GF-D8 (cell line): ENCODE data around the gene PLXDC1.
"Not testable (repeated sequence)": the region's sequence is repeated elsewhere in the genome, so short reads cannot be mapped to it uniquely, and the experiment has no call there.

Experiments
- DNase-seq: peaks from one replicate; lab custom pipeline; 2025; lab: John Stamatoyannopoulos, UW

PLXDC1 gene

DNA sequence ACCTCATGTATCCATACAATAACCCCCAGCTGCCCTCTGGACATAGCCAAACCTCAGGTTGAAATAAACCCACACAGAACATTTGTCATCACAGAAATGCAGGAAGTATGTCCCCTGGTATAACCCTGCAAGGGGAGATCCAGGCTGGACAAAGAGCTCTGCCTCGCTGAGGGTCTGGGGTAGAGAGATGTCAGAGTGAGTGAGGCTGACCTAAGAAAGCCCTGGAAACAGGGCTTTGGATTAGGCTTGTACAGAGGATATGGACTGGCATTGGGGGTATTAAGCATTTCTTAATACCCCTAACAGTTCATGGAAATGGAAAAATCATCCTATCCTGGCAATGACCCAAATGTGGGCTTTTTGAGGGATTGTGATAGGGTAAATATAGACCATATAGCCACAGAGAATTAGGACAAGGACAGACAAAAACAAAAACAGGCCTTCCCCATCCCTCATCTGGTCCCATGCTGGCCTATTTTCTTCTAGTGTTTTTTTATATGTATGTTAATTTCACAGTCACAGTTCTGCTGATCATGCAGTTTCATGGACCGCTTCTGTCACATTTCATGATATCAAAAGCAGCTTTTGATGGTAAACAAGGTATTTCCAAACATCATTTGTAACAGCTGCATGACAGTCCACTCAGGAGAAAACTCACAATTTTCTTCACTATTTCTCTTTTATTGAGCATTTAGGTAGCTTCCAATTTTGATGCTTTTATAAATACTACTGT is 26.1 kb downstream of the PLXDC1 start:
- DNase-seq, result no peak

DNA sequence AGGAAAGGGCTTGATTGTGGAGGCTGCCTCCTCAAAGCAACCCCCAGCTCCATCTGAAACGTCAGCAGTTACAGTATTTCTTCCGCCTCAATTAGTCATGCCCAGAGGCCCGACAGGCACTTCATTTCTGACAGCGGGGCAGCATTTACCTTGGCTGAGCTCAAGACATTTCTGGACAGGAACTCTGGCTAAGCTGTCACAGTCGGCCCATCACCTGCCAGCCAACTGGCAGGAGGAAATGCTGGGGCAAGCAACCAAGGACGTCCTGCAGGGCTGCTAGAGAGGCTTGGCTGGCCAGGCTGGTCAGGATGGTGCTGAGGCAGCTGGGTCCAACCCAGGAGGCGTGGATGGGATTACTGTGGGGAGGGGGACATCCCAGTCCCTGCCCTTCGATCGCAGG is 27.8 kb downstream of the PLXDC1 start:
- no peak for DNase-seq

DNA sequence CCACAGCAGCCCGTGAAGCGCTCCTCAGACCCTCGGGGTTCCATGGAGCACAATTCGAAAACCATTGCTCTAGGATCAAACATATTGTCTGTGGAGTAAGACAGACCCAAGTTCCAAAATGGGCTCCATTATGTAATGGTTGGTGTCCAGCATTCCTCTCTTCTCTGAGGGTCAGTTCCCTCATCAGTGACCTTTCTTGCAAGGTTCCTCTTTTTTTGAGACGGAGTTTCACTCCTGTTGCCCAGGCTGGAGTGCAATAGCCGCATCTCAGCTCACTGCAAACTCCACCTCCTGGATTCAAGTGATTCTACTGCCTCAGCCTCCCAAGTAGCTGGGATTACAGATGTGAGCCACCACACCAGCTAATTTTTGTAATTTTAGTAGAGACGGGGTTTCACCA is 28.4 kb downstream of the PLXDC1 start:
- DNase-seq, result no peak

DNA sequence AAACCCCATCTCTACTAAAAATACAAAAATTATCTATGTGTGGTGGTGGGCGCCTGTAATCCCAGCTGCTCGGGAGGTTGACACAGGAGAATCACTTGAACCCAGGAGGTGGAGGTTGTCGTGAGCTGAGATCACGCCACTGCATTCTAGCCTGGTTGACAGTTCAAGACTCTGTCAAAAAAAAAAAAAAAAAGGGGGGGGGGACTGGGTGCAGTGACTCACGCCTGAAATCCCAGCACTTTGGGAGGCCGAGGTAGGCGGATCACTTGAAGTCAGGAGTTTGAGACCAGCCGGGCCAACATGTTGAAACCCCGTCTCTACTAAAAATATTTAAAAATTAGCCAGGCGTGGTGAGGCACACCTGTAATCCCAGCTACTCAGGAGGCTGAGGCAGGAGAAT is 29.5 kb downstream of the PLXDC1 start:
- not testable (repeated sequence) for DNase-seq

DNA sequence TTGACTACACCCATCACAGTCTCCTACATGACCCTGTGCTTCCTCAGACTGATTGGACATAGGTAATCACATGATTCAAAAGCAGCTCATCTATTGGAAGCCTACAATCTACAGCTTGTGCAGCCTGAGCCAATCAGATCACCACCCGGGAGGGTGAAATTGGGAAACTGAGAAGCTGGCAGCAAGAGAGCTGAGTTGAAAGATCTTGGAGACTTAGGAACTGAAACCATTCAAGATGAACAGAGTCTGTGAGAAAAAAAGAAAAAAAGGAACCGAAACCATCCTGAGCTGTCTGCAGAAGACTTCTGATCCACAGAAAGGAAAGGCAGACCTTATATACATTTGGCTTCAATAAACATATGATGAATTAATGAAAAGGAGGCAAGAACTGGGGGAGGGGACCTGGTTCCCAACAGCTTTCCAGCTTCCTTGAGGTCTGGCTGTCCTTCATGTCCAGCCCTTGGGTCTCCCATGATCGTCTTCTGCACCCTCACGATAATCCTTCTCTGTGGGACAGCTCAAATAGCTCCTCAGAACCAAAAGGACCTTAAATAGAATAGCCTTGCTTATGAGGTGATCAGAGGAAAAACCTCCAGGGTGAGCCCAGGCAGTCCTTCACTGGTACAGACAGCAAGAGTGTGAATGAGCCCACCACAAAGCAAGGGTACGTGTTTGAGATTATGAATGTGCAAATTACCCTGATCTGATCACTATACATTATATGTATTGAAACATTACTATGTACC is 32.6 kb downstream of the PLXDC1 start:
- no peak for DNase-seq

DNA sequence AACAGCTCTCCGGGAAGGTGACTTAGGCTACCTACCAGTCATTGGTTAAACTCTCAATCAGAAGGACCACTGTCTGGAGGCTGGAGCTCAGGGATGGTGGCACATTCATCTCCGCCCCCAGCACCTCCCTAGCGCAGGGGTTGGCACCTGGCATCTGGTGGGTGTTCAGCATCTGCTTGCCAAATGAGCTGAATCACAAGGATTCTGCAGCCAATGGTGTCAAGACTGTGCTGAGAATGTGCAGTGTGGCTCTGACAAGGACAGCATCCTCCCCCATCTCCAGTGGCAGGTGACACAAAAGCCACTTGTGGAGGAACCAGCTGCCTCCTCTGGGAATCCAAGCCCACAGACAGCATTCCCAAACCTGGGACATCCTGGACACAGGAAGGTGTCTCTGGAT is 35.2 kb downstream of the PLXDC1 start:
- no peak for DNase-seq

DNA sequence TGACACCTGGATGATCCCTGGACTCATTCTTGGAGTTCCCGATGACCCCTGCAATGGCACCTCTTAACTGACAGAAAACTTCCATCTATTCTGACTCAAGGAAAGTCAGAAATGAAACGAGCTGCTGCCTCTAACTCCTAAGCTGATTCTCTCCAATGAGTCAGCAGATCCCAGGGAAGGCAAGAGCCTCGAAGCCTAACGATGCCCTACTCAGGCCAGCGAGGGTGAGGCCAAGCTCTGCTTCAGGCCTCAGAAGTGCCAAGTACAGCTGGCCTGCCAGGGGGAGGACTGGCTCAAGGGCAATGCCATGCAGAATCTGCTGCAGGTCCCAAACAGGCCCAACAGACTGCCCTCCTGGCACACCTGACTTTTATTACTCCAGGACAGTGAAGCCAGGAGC is 36.3 kb downstream of the PLXDC1 start:
- DNase-seq, result no peak

DNA sequence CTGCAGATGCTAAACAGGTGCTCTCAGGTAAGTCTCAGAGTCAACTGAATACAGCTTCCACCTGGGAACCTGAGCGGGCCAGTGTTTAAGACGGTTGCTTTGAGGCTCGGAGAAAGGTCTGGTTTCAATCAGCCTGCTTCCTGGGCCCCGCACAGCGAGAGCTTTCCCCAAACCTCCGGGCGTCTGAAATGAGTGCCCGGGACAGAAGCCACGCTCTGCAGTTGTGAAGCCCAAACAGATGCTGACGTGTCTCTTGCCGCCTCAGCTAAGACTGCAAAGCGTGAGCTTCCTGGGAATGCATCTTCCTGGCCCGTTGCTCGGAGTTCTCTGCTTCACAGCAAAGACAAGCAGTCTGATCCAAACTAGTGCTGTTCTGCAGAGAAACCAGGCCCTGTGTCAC is 36.7 kb downstream of the PLXDC1 start:
- DNase-seq, result no peak

DNA sequence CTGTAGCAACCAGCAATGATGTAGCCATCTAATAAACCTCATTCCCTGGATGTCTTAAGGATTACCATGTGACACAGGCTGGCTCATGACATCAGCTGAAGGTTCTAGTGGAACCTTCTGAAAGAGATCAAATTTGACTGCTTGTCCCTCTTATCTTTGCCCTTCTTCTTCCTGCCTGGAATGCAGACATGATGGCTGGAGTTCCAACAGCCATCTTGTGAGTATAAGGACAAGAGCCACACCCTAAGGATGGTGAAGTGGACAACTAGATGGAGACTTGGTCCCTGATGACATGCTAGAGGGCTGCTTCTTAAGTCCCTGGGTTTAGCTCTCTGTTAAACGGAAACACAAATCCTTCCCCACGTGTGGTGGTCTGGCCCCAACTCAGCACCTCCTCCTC is 37.6 kb downstream of the PLXDC1 start:
- DNase-seq, result no peak

DNA sequence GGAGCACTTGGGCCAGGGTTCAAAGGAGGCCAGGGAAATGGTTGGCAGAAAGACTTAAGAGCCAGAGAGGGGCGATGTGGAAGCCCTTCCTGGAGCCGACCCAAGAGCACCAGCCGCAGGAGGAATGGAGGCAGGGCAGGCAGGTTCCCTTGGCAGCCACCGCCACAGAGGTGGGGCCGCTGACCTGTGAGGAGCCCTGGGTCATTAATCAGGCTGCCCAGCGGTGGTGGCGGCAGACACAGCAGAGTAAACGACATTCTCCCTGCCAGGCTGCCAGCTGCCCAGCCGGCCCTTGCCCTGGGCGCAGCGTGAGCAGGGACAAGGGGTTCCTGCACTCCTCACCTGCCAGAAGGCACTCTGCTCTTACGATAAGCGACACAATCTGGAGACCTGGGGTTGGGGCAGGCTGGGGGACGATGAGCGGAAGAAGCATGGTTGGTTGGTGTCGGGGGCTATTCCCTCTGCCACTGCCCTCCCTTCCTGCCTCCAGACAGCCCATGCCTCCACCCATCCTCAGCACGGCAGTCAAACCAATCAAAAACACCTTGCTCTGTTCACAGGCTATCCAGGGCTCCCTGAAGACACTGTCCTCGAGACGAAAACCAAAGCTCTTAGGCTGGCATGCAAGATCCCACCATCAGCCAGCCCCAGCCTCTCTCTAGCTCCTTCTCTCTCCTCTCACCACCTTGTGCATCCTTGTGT is 40.9 kb downstream of the PLXDC1 start:
- no peak for DNase-seq

DNA sequence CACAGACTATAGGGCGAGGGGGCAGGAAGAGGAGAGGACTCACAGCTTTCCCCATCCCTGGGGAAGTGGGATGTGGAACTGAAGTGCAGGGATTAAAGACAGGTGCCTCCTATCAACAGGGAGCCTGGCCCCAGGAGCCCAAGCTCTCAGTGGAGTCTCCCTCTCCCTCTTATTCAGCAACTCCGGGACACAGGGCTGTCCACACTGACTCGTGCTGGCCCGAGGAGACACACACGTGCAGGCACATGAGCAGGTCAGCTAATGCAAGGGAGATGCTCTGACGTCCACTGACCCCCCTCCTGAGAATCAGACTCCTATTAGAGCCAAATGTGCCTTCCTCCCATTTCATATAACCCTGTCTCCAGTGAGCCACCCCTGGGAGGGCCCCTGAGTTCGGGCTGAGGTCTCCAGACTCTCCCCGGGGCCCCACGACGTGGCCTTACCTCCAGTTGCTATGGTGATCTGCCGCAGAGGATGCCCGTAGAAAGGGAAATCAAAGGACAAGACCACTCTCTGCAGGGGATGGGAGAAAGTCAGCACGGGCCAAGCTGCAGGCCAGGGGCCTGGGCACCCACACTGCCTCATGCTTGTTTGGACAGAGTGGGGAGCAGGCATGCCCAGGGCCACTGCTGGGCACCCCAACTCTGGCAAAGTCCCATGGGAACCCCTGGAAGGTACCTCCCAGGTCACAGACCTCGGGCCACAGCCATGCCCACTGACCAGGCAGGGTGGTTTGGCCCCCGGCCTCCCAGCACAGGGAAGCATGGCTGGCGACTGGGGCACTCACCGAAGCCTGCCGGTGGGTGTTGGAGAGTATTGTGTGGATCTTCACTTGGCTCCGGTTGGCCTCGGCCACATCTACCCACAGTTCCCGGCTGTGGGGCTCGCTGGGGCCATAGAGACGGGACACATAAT is 42.7 kb downstream of the PLXDC1 start:
- no peak for DNase-seq

DNA sequence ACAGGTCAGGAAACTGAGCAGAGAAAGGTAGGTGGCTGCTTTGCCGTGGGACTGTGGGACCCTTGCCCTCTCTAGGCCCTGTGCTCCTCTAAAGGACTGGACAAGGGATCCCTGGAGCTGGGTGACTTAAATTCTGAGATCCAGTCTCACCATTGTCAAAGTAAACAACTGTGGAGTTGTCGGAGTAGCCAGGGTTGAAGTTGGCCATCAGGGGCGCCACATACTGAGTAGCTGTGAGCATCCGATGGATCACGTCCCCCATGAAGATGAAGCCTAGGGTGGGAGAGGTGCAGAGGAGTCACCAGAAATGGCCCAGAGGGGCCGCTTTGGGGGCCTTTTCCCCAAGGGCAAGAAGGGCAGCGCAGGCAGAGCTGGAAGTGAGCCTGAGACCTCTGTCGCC is 43.5 kb downstream of the PLXDC1 start:
- no peak for DNase-seq

DNA sequence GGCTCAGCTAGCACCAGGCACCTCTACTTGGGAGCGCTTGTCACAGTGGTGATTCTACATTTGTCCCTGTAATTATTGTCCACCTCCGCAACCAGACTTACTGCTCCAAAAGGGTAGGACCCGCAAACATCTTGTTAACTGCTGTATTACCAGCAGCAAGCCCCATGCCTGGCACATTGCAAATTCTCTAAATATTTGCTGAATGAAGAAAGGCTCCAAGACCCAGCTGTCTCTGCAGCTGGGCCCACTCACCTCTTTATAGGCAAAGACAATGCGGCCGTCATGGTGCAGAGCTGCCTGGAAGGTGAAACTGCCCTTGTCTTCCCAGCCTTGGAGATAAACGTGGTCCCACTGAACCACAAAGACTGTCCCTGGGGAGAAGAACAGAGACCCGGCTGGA is 44.3 kb downstream of the PLXDC1 start:
- no peak for DNase-seq

DNA sequence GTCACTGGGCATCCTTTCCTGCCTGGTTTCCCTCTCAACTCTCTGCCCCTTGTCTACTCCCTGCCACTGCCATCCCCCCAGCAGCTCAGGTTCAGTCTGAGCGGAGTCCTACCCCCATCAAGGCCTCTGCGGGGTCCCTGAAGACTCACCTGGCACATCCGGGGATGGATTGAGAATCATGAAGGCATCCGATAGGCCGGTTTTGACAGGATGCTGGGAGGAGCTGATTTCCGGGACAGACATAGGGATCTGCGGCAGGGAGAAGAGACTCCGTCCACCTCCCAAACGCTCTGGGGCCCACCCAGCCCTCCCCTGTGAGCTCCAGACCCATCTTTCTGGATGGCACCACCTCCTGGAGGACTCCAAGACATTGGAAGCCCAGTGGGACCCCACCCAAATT is 45.7 kb downstream of the PLXDC1 start:
- no peak for DNase-seq

DNA sequence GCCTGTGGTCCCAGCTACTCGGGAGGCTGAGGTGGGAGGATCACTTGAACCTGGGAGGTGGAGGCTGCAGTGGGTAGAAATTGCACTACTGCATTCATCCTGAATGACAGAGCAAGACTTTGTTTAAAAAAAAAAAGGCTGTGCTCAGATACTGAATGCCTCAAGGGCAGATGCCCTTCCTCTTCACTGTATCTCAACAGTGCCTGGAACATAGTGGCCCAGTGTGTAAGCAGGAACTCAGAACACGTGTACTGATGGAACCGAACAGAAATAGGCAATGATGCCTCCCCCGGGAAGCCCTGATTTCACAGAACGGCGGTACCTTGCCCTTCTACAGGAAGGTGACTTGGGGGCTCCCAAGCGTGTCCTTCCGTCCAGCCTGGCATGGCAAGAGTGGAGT is 46.8 kb downstream of the PLXDC1 start:
- DNase-seq, result no peak

DNA sequence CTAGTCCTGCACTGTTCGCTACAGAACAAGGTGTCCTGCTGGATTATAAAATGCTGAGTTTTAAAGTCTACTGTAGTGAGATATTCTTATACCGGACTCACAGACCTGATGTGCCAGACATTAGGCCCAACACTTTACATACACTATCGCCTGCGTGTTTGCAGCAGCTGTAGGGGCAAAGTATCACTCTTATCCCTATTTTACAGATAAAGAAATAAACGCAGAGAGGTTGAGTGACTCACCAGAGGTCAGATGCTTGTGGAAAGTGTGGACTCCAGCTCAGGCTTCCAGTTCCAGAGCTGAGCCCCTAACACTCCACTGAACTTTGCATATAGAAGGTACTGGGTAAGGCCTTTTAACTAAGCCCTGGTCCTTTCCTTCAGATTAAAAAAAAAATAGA is 47.4 kb downstream of the PLXDC1 start:
- no peak for DNase-seq

DNA sequence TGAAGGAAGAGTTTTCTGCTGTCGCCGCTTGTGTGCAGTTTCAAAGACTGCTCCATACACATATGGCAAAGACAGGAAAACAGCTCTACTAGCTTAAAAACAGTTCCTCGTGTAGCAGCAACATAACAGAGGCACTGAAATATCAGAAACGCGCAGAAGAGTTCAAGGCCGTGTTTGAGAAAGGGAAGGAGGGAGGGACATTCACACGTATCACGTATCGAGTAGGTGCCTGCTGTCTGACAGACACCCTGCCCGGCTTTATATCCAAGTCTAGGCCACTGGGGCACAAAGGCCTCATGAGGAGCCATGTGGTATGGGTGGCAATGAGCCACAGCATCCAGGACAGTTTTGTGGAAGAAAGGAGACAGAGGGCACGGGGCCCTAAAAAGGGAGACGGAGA is 50.3 kb downstream of the PLXDC1 start:
- no peak for DNase-seq

DNA sequence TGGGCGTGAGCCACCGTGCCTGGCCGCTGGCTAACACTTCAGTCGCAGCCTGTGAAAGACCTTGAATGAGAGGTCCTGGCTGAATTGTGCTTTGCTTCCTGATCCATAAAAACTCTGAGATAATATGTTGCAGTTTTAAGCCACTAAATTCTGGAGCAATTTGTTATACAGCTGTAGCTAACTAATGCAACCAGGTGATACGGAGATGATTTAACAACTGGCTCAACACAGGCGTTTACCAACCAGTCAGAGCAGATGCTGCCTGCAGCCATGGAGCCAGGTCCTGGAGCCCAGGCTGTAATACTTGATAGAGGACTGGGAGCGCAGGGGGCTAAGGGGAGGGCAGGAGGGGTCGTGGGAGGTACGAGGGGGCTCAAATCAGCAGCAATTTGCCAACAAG is 50.9 kb downstream of the PLXDC1 start:
- no peak for DNase-seq

DNA sequence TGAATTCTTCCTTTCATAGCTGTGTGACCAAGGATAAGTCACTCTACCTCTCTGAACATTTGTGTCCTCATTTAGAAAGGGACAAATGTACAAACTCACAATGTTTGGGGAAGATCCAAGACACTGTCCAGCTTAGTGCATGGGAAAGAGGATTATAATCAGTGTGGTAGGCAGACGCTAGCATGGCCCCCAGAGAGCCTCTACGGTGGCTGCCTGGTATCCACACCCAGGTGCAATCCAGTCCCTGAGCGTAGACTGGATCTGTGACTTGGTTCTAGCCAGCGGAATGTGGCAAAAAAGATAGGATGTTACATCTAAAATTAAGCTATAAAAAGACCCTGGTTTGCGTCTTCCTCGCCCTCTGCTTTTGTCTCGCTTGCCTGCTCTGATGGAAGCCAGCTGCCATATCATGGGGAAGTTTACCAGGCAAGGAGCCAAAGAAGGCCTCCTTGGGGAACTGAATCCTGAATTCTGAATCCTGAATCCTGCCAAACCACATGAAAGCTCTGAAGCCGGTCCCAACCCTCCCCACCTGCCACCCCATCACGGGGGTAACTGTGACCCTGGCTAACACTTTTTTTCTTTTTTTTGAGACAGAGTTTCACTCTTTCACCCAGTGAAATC is 51.7 kb downstream of the PLXDC1 start:
- no peak for DNase-seq

DNA sequence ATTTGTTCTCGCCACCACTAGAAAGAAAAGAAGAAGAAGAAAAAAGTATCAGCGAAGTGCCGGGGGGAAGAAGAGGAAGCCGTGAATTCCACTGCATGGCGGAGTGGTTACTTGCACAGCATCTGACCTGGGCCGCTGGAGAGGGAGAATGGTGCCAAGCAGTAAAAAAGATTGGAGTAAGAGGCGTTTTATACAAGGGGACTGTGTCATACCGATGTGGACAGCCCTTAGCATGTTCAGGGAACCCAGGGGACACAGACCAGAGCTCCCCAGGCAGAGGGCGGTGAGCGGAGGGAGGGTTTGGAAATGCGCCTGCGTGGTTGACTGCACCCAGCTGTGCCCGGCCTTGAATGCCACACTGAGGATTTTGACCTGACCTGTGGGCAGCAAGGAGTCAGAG is 52.8 kb downstream of the PLXDC1 start:
- no peak for DNase-seq

DNA sequence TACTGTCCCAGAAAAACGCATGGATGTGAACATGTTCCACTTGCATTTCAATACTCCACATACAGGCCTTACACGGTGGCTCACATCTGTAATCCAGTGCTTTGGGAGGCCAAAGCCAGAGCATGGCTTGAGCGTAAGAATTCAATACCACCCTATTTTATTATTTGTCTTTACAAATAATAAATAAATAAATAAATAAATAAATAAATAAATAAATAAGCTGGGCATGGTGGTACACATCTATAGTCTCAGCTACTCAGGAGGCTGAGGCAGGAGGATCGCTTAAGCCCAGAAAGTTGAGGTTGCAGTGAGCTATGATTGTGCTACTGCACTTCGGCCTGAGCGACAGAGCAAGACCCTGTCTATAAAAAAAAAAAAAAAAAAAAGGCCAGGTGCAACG is 53.9 kb downstream of the PLXDC1 start:
- DNase-seq, result no peak

DNA sequence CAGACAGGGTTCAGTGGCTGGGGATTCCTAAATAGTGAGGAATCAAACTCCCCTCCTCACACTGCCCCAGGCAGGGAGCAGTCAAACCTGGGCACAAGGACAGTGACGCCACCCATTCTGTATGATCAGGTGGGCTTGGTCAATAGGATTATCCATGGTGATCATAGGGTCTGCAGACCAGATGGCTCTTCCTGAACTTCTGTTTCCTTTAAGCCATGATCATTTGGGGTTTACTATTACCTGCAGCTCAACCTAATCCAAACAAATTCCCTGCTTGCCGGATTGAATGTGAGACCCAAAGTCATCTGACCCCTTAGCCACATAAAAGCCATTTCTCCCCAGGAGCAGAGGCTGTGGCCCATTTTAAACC is 54.3 kb downstream of the PLXDC1 start:
- DNase-seq, result no peak
